GM12878 (cell line): ENCODE results near the gene SNRPD2. TPM values are rescaled to one million over a fixed set of nuclear protein-coding genes. Genes with fewer than 3 reads are reported as not detected.
A peak's percentile ranks its signal among the peaks of the same experiment; 100 is the strongest.

ENCODE experiments used
- ATAC-seq: fragments of 200-7000 bp; cut with Tn5 transposase; 3 replicates; pipeline ENCODE4 v1.9.1; 2020; ENCODE audit warnings: mild to moderate bottlenecking, moderate library complexity
- BruUV-seq: library from RNA; stranded (reverse); fragments of 400-500 nt; replicated peaks from 2 replicates; lab custom pipeline; 2021; lab: Mats Ljungman, UMichigan
- CTCF ChIA-PET: fragments of 300-600 bp; sonication (Branson Sonifier 250); formaldehyde crosslinking; extraction: SDS; loops from one replicate; lab custom pipeline; 2021; ENCODE audit warnings: inconsistent platforms; lab: Yijun Ruan, JAX
- POLR2A ChIA-PET: fragments of 350-600 bp; formaldehyde crosslinking; extraction: SDS; loops from one replicate; lab custom pipeline; 2021; ENCODE audit warnings: inconsistent platforms; lab: Charles Lee
- RAD21 ChIA-PET: fragments of 300-600 bp; sonication (Branson Sonifier 250); formaldehyde crosslinking; loops from one replicate; lab custom pipeline; 2023; ENCODE audit warnings: antibody characterized with exemption; ENCODE audit not compliant: unreplicated experiment; lab: Charles Lee
- SMC1A ChIA-PET: fragments of 300-600 bp; sonication (Branson Sonifier 250); formaldehyde crosslinking; loops from one replicate; lab custom pipeline; 2023; ENCODE audit not compliant: unreplicated experiment, uncharacterized antibody; lab: Charles Lee
- DNase-seq: peaks from one replicate; pipeline ENCODE4 v3.0.0-alpha.2; 2011; ENCODE audit warnings: low read depth, low spot score
- FAIRE-seq: peaks from 3 replicates; lab custom pipeline; 2011; peaks lifted over from hg19 to GRCh38; lab: Jason Lieb, UNC
- H2AFZ ChIP-seq: 2 replicates; pipeline ENCODE4 v1.6.0; 2011; ENCODE audit warnings: low read depth, low read length, control low read depth; ENCODE audit not compliant: control insufficient read depth
- H3K27ac ChIP-seq: 2 replicates; pipeline ENCODE4 v1.5.1; 2011; ENCODE audit warnings: control low read depth; ENCODE audit not compliant: control insufficient read depth, insufficient read depth
- H3K27me3 ChIP-seq, 2 experiments: replicated peaks in 1 of 2; 2 replicates each; pipeline versions ENCODE4 v1.6.0 to v1.6.1; 2011; ENCODE audit warnings: low read length in 1 of 2; ENCODE audit not compliant: control insufficient read depth in 2 of 2, insufficient read depth in 2 of 2
- H3K36me3 ChIP-seq, 2 experiments: 2 replicates each; pipeline ENCODE4 v1.5.1; 2011; ENCODE audit warnings: low read length in 1 of 2; ENCODE audit not compliant: control insufficient read depth in 2 of 2, insufficient read depth in 2 of 2
- H3K4me1 ChIP-seq: 2 replicates; pipeline ENCODE4 v1.6.1; 2011; ENCODE audit warnings: mild to moderate bottlenecking, low read length, moderate library complexity, mixed read lengths; ENCODE audit not compliant: control insufficient read depth, insufficient read depth
- H3K4me2 ChIP-seq: 2 replicates; pipeline ENCODE4 v1.6.0; 2011; ENCODE audit warnings: control low read depth; ENCODE audit not compliant: control insufficient read depth, insufficient read depth
- H3K4me3 ChIP-seq: fragments of 200-600 bp; sonication (generic); 2 replicates; pipeline ENCODE4 v1.5.1; 2016
- H3K79me2 ChIP-seq: 2 replicates; pipeline ENCODE4 v1.6.0; 2011; ENCODE audit warnings: low read length; ENCODE audit not compliant: control insufficient read depth, insufficient read depth
- H3K9ac ChIP-seq: 2 replicates; pipeline ENCODE4 v1.8.0; 2011; ENCODE audit warnings: low read length, control low read depth, mixed read lengths; ENCODE audit not compliant: control insufficient read depth, insufficient read depth
- H3K9me3 ChIP-seq: replicated peaks from 3 replicates; pipeline ENCODE4 v1.5.1; 2011; ENCODE audit warnings: mild to moderate bottlenecking, low read length; ENCODE audit not compliant: control insufficient read depth, insufficient read depth
- H4K20me1 ChIP-seq: 2 replicates; pipeline ENCODE4 v1.6.0; 2011; ENCODE audit not compliant: control insufficient read depth, insufficient read depth
- ATF2 ChIP-seq: IDR thresholded peaks from 2 replicates; pipeline ENCODE4 v1.6.1; 2012; ENCODE audit warnings: low read length, inconsistent platforms
- ATF7 ChIP-seq: fragments of 450-650 bp; IDR thresholded peaks from 2 replicates; pipeline ENCODE4 v1.6.1; 2016; ENCODE audit warnings: low read depth, mild to moderate bottlenecking
- BHLHE40 ChIP-seq, 2 experiments: fragments of 450-650 bp in 1 of 2; IDR thresholded peaks; 2 replicates each; pipeline ENCODE4 v1.6.1; 2011 to 2017; ENCODE audit warnings: low read depth in 2 of 2, borderline replicate concordance in 1 of 2, improper control_type of control experiment in 1 of 2, low read length in 1 of 2, mild to moderate bottlenecking in 1 of 2
- BMI1 ChIP-seq: fragments of 450-650 bp; IDR thresholded peaks from 2 replicates; pipeline ENCODE4 v1.6.1; 2016; ENCODE audit warnings: mild to moderate bottlenecking, moderate library complexity, borderline replicate concordance
- CHD4 ChIP-seq: fragments of 200-600 bp; sonication (generic); IDR thresholded peaks from 2 replicates; pipeline ENCODE4 v1.6.1; 2016; ENCODE audit warnings: mild to moderate bottlenecking
- EGR1 ChIP-seq, 2 experiments: IDR thresholded peaks; 1 replicate in 1 of 2; 2 replicates in 1 of 2; pipeline ENCODE4 v1.6.1; 2011 to 2012; ENCODE audit warnings: low read depth in 2 of 2, low read length in 2 of 2, borderline replicate concordance in 1 of 2, mild to moderate bottlenecking in 1 of 2, moderate library complexity in 1 of 2
- HCFC1 ChIP-seq: fragments of 150-350 bp; IDR thresholded peaks from 2 replicates; pipeline ENCODE4 v1.6.1; 2014; ENCODE audit warnings: low read length
- HDAC2 ChIP-seq: fragments of 200-600 bp; sonication (generic); IDR thresholded peaks from 2 replicates; pipeline ENCODE4 v1.6.1; 2017
- IKZF2 ChIP-seq, 2 experiments: fragments of 450-650 bp; IDR thresholded peaks; 2 replicates each; pipeline ENCODE4 v1.6.1; 2017; ENCODE audit warnings: mild to moderate bottlenecking in 2 of 2, moderate library complexity in 2 of 2
- KAT2A ChIP-seq: conservative IDR thresholded peaks from 2 replicates; pipeline ENCODE4 v1.6.1; 2011; ENCODE audit warnings: low read depth, low read length; ENCODE audit not compliant: control insufficient read depth
- MXI1 ChIP-seq: fragments of 150-350 bp; IDR thresholded peaks from 2 replicates; pipeline ENCODE4 v1.6.1; 2011; ENCODE audit warnings: low read depth, mild to moderate bottlenecking, inconsistent platforms, low read length, improper control_type of control experiment
- PBX3 ChIP-seq: IDR thresholded peaks from 2 replicates; pipeline ENCODE4 v1.6.1; 2011; ENCODE audit warnings: mild to moderate bottlenecking, low read depth, low read length, moderate library complexity; ENCODE audit not compliant: insufficient replicate concordance
- PML ChIP-seq: IDR thresholded peaks from 2 replicates; pipeline ENCODE4 v1.6.1; 2012; ENCODE audit warnings: low read length, inconsistent platforms
- RCOR1 ChIP-seq: conservative IDR thresholded peaks from 2 replicates; pipeline ENCODE4 v1.6.1; 2012; ENCODE audit warnings: low read depth, low read length, improper control_type of control experiment
- RUNX3 ChIP-seq: IDR thresholded peaks from 2 replicates; pipeline ENCODE4 v1.6.1; 2012; ENCODE audit warnings: low read length, inconsistent platforms
- SP1 ChIP-seq: IDR thresholded peaks from one replicate; pipeline ENCODE4 v1.6.1; 2011; ENCODE audit warnings: low read depth, low read length
- STAT1 ChIP-seq: fragments of 450-650 bp; conservative IDR thresholded peaks from 2 replicates; pipeline ENCODE4 v1.6.1; 2014; ENCODE audit warnings: antibody characterized with exemption, mild to moderate bottlenecking
- TAF1 ChIP-seq: IDR thresholded peaks from 2 replicates; pipeline ENCODE4 v1.6.1; 2011; ENCODE audit warnings: mild to moderate bottlenecking, low read depth, low read length, borderline replicate concordance
- TBL1XR1 ChIP-seq: IDR thresholded peaks from 2 replicates; pipeline ENCODE4 v1.6.1; 2012; ENCODE audit warnings: low read depth, low read length, improper control_type of control experiment
- TCF12 ChIP-seq: IDR thresholded peaks from 2 replicates; pipeline ENCODE4 v1.6.1; 2011; ENCODE audit warnings: low read depth, mild to moderate bottlenecking, low read length
- WRNIP1 ChIP-seq: IDR thresholded peaks from 2 replicates; pipeline ENCODE4 v1.6.1; 2011; ENCODE audit warnings: low read depth, low read length, improper control_type of control experiment, borderline replicate concordance
- ZNF207 ChIP-seq: fragments of 450-650 bp; IDR thresholded peaks from 2 replicates; pipeline ENCODE4 v1.6.1; 2014; ENCODE audit warnings: antibody characterized with exemption, mild to moderate bottlenecking, borderline replicate concordance
- ZNF217 ChIP-seq: fragments of 450-650 bp; IDR thresholded peaks from 2 replicates; pipeline ENCODE4 v1.6.1; 2017; ENCODE audit warnings: antibody characterized with exemption, mild to moderate bottlenecking
- ZNF24 ChIP-seq: fragments of 450-650 bp; IDR thresholded peaks from 2 replicates; pipeline ENCODE4 v1.6.1; 2017; ENCODE audit warnings: antibody characterized with exemption, mild to moderate bottlenecking
- WGBS: methylation state at CpG from one replicate; pipeline ENCODE4 v1.1.6; 2016; ENCODE audit warnings: low lambda C conversion rate; ENCODE audit not compliant: insufficient replicate concordance, insufficient coverage; ENCODE audit errors: missing lambda C conversion rate; 5-methylcytosine and 5-hydroxymethylcytosine counted together
- in situ Hi-C: fragments of 300-500 bp; cut with MboI; formaldehyde crosslinking; loops from 9 replicates; pipeline ENCODE4 v1.14.3; 2018; ENCODE audit warnings: mixed read lengths
- intact Hi-C: fragments of 100-400 bp; cut with micrococcal nuclease; formaldehyde crosslinking; loops from one replicate; pipeline ENCODE4 v1.14.2; 2022; ENCODE audit not compliant: unreplicated experiment
- polyA plus RNA-seq, 11 experiments: library from polyadenylated mRNA; depleted of rRNA in 4 of 11; unstranded in 6 of 11; stranded (reverse) in 5 of 11; fragments of >200 nt; fragmentation: Nextera tagmentation in 4 of 11; fragmentation: Illumina TruSeq in 1 of 11; extraction: Ambion mirVana in 4 of 11; extraction: Trizol in 1 of 11; gene quantifications; 1 replicate in 1 of 11; 2 replicates in 10 of 11; pipeline versions ENCODE4 v1.2.1 to v1.2.3, GENCODE V29; 2011 to 2016; ENCODE audit warnings: inconsistent platforms in 2 of 11, missing spikeins in 2 of 11, low read depth in 1 of 11
- total RNA-seq, 4 experiments: library from RNA; depleted of rRNA in 3 of 4; stranded (reverse); fragments of >200 nt in 3 of 4; fragmentation: Illumina TruSeq in 1 of 4; extraction: Trizol in 1 of 4; gene quantifications; 2 replicates each; pipeline versions ENCODE4 v1.2.1 to v1.2.3, GENCODE V29; 2013 to 2021

The SNRPD2 gene
- total and polyA plus RNA-seq, 10 of the 15 experiments (the other 5 are each of a cell fraction or from before 2014, with no cell fraction given), result 526 to 3,621 (median 951) TPM

DNA sequence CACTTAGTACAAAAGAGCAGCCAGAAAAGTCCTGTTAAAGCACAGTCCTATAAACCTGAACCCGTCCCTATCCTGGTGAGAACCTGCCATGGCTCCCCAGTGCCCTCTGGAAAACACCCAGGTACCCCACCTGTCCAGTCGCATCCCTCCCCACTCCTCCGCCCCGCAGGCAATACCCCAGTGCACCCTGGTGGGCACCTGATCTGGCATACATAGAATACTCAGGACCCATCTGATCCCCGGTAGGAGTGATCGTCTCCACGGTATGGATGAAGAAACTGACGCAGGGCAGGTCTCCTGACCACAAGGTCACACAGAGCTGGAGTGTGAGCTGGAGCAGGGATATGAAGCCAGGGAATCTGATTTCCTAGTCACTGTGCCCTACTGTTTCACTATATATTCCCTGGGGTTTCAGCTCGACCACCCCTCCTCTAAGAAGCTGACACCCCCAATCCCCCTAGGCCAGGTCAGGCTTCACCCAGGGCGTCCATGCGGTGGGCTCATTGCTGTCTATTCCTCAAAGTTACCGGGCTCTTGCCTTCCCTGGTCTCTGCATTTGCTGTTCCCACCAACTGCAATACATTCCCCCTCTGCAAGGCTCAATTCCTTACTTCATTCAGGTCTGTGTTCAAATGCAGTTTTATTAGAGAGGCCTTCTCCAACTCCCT, 26.4 kb upstream of the SNRPD2 start:
- Histone ChIP-seq H3K4me1 (peaks cover 13% of the 10 kb centered on the region), H3K4me2 (peak overlapping the region; percentile 89), H4K20me1 (no peaks in the 10 kb centered on the region), H3K9ac (peak overlapping the region; percentile 81), H3K79me2 (peaks cover 71% of the 10 kb centered on the region), H3K27me3 (no peaks in the 10 kb centered on the region), H3K27ac (peak overlapping the region; percentile 97), H3K4me3 (peak overlapping the region; percentile 71), H3K36me3 (peaks cover 8 to 21% of the 10 kb centered on the region in 2 experiments), H3K9me3 (no peaks in the 10 kb centered on the region), H2AFZ (no peak overlapping the region)
- ChIA-PET CTCF (interaction anchor here (0.8 to 4.8 kb wide), 11 partner anchors 9 to 205 kb away, joined by 3 to 53 read pairs (median 6); partner anchors contain the start of genes FBXO46, GIPR, QPCTL and SIX5), RAD21 (interaction anchor here (1.0 to 2.6 kb wide), 10 partner anchors 8 to 132 kb away, joined by 3 to 25 read pairs (median 6); partner anchors contain the start of genes FBXO46, QPCTL, SIX5 and SNRPD2), POLR2A (interaction anchor here (0.9 to 5.9 kb wide), 8 partner anchors 9 to 883 kb away, joined by 4 to 58 read pairs (median 16); partner anchors contain the start of genes CALM3, FBXO46, QPCTL and SIX5), SMC1A (interaction anchor here (0.6 to 4.9 kb wide), 11 partner anchors 8 to 76 kb away, joined by 3 to 35 read pairs (median 8); partner anchors contain the start of genes FBXO46, QPCTL, SIX5 and SNRPD2)
- ATAC-seq (peak; percentile 3), DNase-seq (no peak), FAIRE-seq (peak; percentile 7)
- intact Hi-C loops, result no loop called here
- TSS peak; percentile 97 for BruUV-seq
- in situ Hi-C loops, result no loop called here
- WGBS, result 39% methylated on average over 12 of the region's 12 CpGs
- TF ChIP-seq ZNF207 (no peak), BHLHE40 (IDR thresholded peaks at IDR 0.05; ENCODE audit: borderline replicate concordance in 1 of 2, low read depth in 2 of 2, low read length in 1 of 2) (no peak), STAT1 (no peak), ZNF24 (no peak), WRNIP1 (no peak), BMI1 (no peak), RCOR1 (no peak), ATF2 (no peak), HDAC2 (no peak), IKZF2 (IDR thresholded peaks at IDR 0.05) (no peak), KAT2A (no peak), CHD4 (no peak), HCFC1 (no peak), RUNX3 (peak; percentile 28; the same call in 1 of the 2 replicates), ZNF217 (no peak), SP1 (no peak), ATF7 (no peak), TBL1XR1 (no peak), PML (no peak), PBX3 (no peak), TCF12 (no peak), TAF1 (no peak), EGR1 (IDR thresholded peaks at IDR 0.05; ENCODE audit: borderline replicate concordance in 1 of 2, low read depth in 2 of 2, low read length in 2 of 2) (no peak), MXI1 (0 out of 2 replicates have a peak, but pooled peaks have one; percentile 6)
